Measurements from ENCODE around the gene SLC10A1.
"Not testable (repeated sequence)": the region's sequence is repeated elsewhere in the genome, so short reads cannot be mapped to it uniquely, and the experiment has no call there.

SLC10A1 gene

DNA sequence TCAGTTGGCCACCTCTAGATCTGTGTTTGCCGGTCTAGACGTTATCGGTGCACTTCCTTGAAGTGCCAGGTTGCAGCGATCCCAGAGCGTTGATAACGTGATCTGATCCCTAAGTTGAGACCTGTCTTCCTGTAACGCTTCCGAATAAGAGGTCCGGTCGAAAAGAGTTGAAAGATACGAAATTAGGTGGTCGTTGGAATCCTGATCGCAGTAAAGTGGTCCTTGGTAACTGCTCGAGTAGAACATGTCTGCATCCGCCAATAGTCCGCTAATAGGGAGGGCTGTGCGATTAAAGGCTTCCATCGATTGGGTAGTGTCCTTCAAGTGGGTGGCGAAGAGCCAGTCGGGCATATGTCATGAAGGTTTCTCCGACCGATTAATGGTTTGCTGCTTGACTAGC is 27.4 kb downstream of the SLC10A1 start:
- no peak for DNase-seq (ENCODE audit: low read depth in 3 of 3)

DNA sequence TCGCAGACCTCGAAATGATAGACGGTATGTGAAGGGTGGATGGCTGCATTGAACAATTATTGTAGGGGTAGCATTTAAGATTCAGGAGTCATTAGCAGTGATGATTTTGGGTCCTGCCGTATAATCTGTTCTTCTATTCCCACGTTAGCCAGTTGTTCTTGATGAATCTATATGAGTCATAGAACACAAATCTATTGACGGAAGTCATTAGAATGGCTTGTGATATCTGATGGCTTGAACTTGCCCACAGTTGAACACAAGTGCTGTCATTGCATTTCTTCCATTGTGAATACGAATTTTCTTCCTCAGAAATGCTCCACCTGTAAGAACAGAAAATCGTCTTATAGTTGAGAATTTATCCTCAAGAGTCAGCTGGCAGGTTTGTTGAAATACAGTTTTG is 28.2 kb downstream of the SLC10A1 start:
- DNase-seq (ENCODE audit: low read depth in 3 of 3) = no peak

DNA sequence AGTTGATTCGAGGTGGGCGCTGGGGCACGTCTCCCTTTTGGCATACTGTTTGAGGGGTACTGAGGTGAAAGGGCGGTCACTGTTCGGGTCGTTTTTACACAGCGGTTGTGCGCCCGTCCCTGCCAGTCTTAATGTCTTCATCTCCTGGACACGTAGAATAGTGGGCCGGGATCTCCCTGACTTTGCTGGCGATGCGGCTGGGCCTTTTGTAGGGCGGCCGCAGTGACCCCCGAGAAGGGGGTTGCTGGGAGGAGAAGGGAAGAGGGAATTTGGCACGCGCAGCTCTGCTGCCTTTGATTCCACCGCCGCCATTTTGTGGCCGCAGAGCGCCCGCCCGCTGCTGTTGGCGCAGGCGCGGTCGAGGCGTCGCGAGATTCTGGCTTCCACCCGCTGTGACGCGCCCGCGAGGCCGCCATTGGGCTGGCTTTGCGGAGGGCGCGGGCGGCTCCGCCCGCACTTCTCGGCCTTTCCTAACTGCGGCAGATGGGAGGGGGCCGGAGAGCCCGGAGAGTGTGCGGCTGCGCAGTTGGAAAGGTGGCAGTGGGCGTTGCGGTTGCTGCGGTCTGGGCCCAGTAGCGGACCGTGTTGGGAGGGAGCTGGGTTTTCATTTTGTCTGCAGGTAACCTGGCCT is 29.6 kb downstream of the SLC10A1 start:
- DNase-seq (ENCODE audit: low read depth in 3 of 3) = peak; percentile 87 to 92 (median 88)

GRCh38 chr14:69766984-69767368 is 30.1 kb downstream of the SLC10A1 start, which contains the start of gene SRSF5:
TSS of gene SRSF5 (plus strand) at chr14:69767142. CDS start at chr14:69768157, 1,015 bp downstream.
- DNase-seq (ENCODE audit: low read depth in 3 of 3) = peak; percentile 87 to 94 (median 87)

- peak; percentile 6 to 47 (median 26) for DNase-seq (ENCODE audit: low read depth in 3 of 3)
Measured at GRCh38 chr14:69763761-69764510, 33.1 kb downstream of the SLC10A1 start.

DNA sequence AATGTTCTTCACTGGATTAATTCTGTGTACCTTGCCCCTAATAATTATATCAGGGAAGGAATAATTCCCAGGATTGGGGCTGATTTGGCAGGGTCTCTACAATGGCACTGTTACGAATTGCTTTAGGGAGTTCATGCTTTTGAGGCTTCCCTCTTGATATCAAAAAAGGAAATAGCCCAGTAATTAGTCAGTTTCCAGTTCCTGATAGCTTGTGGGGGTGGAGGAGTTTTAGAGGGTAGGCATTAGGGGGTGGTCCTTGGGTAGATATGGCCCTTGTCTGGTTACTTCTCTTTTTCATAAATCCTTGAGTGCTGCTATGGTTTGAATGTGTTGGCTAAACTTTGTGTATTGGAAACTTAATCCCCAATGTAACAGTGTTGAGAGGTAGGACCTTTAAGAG is 36.2 kb downstream of the SLC10A1 start:
- DNase-seq (ENCODE audit: low read depth in 3 of 3) = no peak

- no peak for DNase-seq (ENCODE audit: low read depth in 3 of 3)
Measured at GRCh38 chr14:69756298-69756697, 40.7 kb downstream of the SLC10A1 start.

DNA sequence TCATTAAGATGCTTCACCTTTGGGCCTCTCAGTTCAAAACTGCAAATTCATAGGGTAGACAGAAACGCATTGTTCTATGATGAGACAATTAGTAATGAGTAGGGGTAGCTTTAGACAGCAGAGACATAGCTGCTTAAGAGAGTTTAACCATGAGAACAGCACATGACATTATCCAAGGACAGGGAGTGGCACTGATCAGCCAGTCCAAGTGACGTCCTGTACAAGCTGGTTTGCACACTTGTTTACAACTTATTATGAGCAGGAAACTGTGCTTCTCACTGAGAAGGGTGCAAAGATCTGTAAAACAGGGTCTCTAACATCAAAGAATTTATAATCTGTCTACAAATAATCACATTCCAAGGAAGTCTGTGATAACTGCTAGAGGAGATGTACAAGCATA is 41.3 kb downstream of the SLC10A1 start:
- no peak for DNase-seq (ENCODE audit: low read depth in 3 of 3)

DNA sequence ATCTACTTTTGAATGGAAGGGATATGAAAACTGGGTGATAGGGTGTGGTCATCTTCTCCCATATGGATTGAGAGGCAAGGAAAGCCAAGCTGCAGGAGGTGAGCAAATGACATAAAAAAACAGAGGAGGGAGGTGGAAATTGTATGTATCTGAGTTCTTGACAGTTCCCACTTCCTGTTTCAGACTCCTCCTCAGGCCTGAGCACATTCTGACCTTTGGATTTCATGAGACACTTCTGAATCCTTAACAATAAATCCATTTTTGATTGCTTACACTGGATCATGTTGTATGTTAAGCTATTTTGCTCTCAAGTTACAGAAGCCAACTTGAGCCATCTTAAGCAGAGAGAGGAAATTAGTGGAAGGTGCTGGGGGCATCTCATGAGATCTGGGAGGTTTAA is 41.7 kb downstream of the SLC10A1 start:
- no peak for DNase-seq (ENCODE audit: low read depth in 3 of 3)

DNA sequence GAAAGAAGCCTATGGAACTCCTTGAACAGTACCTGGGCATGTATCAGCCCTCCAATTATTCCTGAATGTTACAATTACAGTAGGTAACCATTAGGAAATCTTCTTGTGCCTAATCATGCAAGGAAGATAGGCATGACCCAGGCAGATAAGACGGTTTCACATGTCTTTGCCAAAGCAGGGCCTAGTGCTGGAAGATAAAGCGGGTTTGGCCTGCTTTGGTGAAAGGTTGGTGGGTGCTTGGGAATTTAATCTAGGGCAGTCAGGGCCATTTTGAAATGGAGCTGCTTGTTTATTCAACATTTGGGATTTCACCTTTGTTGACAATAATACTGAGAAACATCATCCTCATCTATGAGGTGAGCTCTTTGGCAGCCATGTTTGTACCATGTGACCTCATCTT is 42.6 kb downstream of the SLC10A1 start:
- no peak for DNase-seq (ENCODE audit: low read depth in 3 of 3)

GRCh38 chr14:69753860-69754259 is 43.2 kb downstream of the SLC10A1 start:
- no peak for DNase-seq (ENCODE audit: low read depth in 3 of 3)

DNA sequence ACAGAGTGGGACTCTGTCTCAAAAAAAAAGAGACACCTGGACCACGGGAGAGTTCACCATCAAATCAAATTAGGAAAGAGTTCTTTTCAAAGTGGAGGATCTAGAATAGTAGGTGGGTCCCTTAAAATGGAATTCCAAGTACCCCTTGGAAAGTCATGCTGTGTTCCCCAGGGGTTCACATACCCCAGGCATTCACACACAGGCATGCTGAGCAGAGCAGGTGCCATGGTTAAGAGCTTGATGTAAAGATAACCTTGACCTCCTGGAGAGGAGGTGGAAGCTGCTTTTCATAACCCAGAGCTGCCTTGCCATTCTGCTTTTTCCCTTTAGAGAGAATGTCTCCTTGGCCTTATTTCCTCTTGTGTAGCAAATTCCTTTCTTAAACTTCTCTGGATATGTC is 44.3 kb downstream of the SLC10A1 start:
- DNase-seq (ENCODE audit: low read depth in 3 of 3) = no peak

GRCh38 chr14:69750495-69750894 is 46.5 kb downstream of the SLC10A1 start:
- DNase-seq (ENCODE audit: low read depth in 3 of 3) = no peak

- no peak for DNase-seq (ENCODE audit: low read depth in 3 of 3)
Measured at GRCh38 chr14:69749956-69750355, 47.1 kb downstream of the SLC10A1 start.

DNA sequence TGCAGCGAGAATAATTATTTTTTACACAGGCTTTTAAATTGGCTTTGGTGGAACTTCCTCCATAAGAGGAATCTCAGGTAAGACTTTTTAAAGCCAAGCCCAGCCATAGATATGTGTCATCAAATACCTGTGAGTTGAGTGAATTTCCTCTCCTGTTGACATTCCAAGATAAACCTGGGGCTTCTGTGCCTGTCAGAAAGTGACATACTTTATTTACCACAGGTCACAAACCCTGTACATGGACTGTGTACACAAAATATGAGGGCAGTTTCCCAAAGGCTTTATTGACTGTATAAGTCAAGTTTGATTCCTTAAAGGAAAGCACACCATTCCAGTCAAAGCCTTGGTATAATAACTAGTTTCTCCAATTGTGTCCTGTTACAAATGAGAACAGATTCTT is 56.0 kb downstream of the SLC10A1 start:
- DNase-seq (ENCODE audit: low read depth in 3 of 3) = no peak

DNA sequence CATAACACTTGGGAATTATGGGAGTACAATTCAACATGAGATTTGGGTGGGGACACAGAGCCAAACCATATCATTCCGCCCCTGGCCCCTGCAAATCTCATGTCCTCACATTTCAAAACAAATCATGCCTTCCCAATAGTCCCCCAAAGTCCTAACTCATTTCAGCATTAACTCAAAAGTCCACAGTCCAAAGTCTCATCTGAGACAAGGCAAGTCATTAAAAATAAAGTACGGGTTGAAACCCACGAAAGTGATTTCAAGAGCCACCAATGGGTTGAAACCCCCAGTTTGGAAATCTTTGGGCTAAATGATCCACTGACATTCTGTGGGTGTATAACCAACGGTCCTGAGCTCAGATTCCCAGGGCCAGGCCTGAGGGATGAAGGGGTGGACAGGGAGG is 60.6 kb downstream of the SLC10A1 start:
- DNase-seq (ENCODE audit: low read depth in 3 of 3) = not testable (repeated sequence)

GRCh38 chr14:69731919-69732598 is 65.0 kb downstream of the SLC10A1 start:
- not testable (repeated sequence) for DNase-seq (ENCODE audit: low read depth in 3 of 3)

- DNase-seq (ENCODE audit: low read depth in 3 of 3) = no peak
Measured at GRCh38 chr14:69727860-69728259, 69.2 kb downstream of the SLC10A1 start.

DNA sequence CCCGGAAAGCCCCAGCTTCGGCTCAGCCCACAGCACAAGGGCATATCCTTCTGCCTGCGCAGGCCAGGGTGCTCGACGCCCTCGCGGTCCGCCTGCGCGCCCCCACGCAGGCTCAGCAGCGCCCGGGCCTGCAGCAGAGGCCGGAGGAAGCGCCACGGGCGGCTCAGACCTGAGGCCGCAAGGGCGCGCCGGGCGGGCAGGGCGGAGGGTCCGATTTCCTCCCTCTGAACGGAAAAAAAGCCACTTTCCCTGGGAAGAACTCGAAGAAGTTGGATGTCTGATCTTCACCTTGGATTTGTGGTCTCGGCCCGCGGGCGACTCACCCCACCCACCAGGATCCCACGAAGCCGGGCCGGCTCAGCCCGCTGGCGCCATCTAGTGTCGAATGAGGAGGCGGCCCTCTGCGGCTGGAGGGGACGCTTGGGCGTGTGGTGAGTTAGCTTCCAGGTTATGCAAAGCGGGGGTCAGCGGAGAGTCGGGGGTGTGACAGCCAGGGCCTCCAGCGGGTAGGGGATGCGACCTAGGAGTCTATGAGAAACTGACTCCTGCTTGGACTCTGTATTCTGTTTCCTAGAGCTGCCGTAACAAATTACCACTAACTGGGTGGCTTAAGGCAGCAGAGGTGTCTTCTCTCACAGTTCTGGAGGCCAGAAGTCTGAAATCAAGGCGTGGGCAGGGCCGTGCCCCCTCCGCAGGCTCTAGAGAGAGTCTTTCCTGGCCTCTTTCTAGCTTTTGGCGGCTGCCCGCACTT is 70.1 kb downstream of the SLC10A1 start:
- peak; percentile 72 to 81 (median 74) for DNase-seq (ENCODE audit: low read depth in 3 of 3)

Data from stimulated activated CD4-positive, alpha-beta T cell treated with anti-CD3 and anti-CD28 coated beads, TNF-alpha, amount 100 ng/mL, for 24 hours (primary cell).